Endothelial cell (in vitro differentiated cells): ENCODE measurements around the gene BPI. TPM values are rescaled to one million over a fixed set of nuclear protein-coding genes. Genes with fewer than 3 reads are reported as not detected.

ENCODE experiments used
- DNase-seq: peaks from one replicate; pipeline ENCODE4 v3.0.0; 2021; ENCODE audit warnings: low spot score
- H3K27ac Mint-ChIP-seq: one replicate; pipeline ENCODE4 v1.8.0; 2021; ENCODE audit warnings: mixed read lengths, inconsistent platforms; ENCODE audit not compliant: unreplicated experiment
- H3K27me3 Mint-ChIP-seq: one replicate; pipeline ENCODE4 v1.8.0; 2021; ENCODE audit warnings: mild to moderate bottlenecking, moderate library complexity, mixed read lengths, inconsistent platforms; ENCODE audit not compliant: unreplicated experiment
- H3K36me3 Mint-ChIP-seq: one replicate; pipeline ENCODE4 v1.8.0; 2021; ENCODE audit warnings: mild to moderate bottlenecking, low read depth, mixed read lengths, inconsistent platforms; ENCODE audit not compliant: unreplicated experiment
- H3K4me1 Mint-ChIP-seq: one replicate; pipeline ENCODE4 v1.8.0; 2021; ENCODE audit warnings: mild to moderate bottlenecking, mixed read lengths, inconsistent platforms; ENCODE audit not compliant: unreplicated experiment
- H3K4me3 Mint-ChIP-seq: one replicate; pipeline ENCODE4 v1.8.0; 2021; ENCODE audit warnings: mild to moderate bottlenecking, mixed read lengths, inconsistent platforms; ENCODE audit not compliant: unreplicated experiment
- H3K9me3 Mint-ChIP-seq: one replicate; pipeline ENCODE4 v1.8.0; 2021; ENCODE audit warnings: mixed read lengths, inconsistent platforms; ENCODE audit not compliant: unreplicated experiment
- total RNA-seq: library from RNA; stranded (reverse); fragmentation: NEBNext Ultra II Directional; extraction: Animal tissue kit (Norgen Biotek cat#: 25700); gene quantifications from one replicate; pipeline ENCODE4 v1.2.1, GENCODE V29; 2021; ENCODE audit not compliant: unreplicated experiment
- TF ChIP-seq, protein P1 (sequence below): fragments of 200-600 bp; sonication (generic); IDR thresholded peaks from one replicate; pipeline ENCODE4 v1.5.0; 2021; ENCODE audit warnings: antibody characterized with exemption; ENCODE audit not compliant: unreplicated experiment

Gene BPI
- total RNA-seq, 1 donor from 2014 or later = not detected

DNA sequence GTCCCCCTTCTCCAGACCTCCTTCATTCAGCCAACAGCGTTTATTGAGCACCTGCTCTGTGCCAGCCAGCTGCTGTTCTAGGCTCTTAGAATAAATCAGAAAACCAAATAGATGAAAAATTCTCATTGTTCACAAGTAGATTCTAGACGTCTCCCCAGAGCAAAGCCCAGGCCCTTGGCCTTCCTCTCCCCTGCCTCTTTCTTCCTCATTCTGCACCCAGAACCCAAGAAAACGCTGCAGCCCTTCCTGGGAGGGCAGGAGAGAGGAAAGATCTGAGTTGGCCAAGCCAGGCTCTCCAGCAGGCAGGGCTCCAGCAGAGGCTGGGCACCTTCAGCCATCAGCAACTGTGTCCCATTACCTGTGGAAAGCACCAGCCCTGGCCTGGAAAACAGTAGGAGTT is 12.0 kb upstream of the BPI start:
- Mint-ChIP-seq H3K4me1 (no peaks in the 10 kb centered on the region), H3K4me3 (no peak overlapping the region), H3K27ac (no peak overlapping the region), H3K27me3 (peaks cover 2% of the 10 kb centered on the region), H3K36me3 (no peaks in the 10 kb centered on the region), H3K9me3 (no peaks in the 10 kb centered on the region)
- TF ChIP-seq, protein P1, sequence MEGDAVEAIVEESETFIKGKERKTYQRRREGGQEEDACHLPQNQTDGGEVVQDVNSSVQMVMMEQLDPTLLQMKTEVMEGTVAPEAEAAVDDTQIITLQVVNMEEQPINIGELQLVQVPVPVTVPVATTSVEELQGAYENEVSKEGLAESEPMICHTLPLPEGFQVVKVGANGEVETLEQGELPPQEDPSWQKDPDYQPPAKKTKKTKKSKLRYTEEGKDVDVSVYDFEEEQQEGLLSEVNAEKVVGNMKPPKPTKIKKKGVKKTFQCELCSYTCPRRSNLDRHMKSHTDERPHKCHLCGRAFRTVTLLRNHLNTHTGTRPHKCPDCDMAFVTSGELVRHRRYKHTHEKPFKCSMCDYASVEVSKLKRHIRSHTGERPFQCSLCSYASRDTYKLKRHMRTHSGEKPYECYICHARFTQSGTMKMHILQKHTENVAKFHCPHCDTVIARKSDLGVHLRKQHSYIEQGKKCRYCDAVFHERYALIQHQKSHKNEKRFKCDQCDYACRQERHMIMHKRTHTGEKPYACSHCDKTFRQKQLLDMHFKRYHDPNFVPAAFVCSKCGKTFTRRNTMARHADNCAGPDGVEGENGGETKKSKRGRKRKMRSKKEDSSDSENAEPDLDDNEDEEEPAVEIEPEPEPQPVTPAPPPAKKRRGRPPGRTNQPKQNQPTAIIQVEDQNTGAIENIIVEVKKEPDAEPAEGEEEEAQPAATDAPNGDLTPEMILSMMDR = no peak
- no peak for DNase-seq

DNA sequence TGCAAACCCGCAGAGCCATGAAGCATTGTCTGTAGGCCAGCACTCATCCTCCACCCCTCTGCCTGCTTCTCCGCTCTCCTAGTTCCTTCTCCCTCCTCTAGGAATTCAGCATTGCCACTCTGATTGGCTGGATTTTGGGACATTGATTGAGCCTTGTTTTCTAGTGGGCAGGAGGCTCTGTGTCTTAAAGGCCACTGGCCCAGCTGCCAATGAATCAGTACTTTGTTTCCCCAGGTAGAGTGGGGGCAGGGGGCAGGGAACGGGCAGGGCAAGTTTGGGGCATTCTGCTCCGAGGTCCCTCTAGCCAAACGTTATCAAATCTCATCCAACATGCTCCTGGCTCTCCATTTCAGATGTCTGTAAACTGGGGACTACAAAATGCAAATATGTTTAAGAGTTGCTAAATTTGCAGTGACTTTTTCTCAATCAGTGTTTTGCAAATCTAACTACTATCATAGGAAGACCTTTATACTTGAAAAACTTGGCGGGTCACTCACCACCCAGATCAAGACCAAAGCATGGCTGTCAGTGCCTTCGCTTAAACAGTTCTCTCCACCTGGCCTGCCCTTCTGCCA is 10.4 kb upstream of the BPI start:
- Mint-ChIP-seq H3K4me1 (no peaks in the 10 kb centered on the region), H3K4me3 (no peak overlapping the region), H3K9me3 (no peaks in the 10 kb centered on the region), H3K36me3 (no peaks in the 10 kb centered on the region), H3K27me3 (peaks cover 2% of the 10 kb centered on the region), H3K27ac (no peak overlapping the region)
- TF ChIP-seq, protein P1 = no peak
- no peak for DNase-seq

- Mint-ChIP-seq H3K36me3 (no peaks in the 10 kb centered on the region), H3K9me3 (no peaks in the 10 kb centered on the region), H3K27me3 (peaks cover 2% of the 10 kb centered on the region), H3K4me1 (no peaks in the 10 kb centered on the region), H3K27ac (no peak overlapping the region), H3K4me3 (no peak overlapping the region)
- DNase-seq = no peak
- TF ChIP-seq, protein P1 = no peak
Measured at GRCh38 chr20:38294076-38294591, 9.8 kb upstream of the BPI start.

DNA sequence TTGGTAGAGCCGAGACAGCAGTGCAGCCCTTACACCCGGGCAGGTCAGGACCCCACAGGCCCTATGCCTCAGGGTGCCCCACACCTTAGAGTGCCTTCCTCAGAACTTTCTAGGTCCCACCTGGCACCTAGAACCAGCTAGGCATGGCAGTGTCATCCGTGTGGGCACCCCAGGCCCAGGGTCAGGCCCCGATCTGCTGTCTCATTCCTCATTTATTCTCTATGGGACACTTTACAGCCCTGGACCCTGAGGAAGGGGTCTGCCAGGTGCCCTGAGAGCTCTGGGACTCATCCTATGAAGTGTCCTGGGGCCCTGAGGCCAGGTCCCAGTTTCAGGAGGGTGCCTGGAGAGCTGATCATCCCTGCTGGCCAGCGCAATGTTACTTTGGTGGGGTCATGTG is 8.1 kb upstream of the BPI start:
- Mint-ChIP-seq H3K9me3 (no peaks in the 10 kb centered on the region), H3K4me3 (no peak overlapping the region), H3K27ac (no peak overlapping the region), H3K4me1 (no peaks in the 10 kb centered on the region), H3K27me3 (peaks cover 2% of the 10 kb centered on the region), H3K36me3 (no peaks in the 10 kb centered on the region)
- no peak for DNase-seq
- TF ChIP-seq, protein P1 = no peak

GRCh38 chr20:38296433-38296832 is 7.5 kb upstream of the BPI start:
- DNase-seq = no peak
- H3K36me3 Mint-ChIP-seq = no peaks in the 10 kb centered on the region
- H3K4me3 Mint-ChIP-seq = no peak overlapping the region
- peaks cover 1% of the 10 kb centered on the region for H3K27me3 Mint-ChIP-seq
- H3K4me1 Mint-ChIP-seq = no peaks in the 10 kb centered on the region
- TF ChIP-seq, protein P1 = no peak
- no peak overlapping the region for H3K27ac Mint-ChIP-seq
- H3K9me3 Mint-ChIP-seq = no peaks in the 10 kb centered on the region
